Smooth muscle cell of the brain vasculature (primary cell): ENCODE results near the gene CTDSP2.
"Not testable (repeated sequence)": the region's sequence is repeated elsewhere in the genome, so short reads cannot be mapped to it uniquely, and the experiment has no call there.

Source experiments
- DNase-seq: peaks from one replicate; pipeline ENCODE4 v3.0.0-alpha.2; 2012; ENCODE audit warnings: low read depth, low spot score

The CTDSP2 gene

GRCh38 chr12:57835366-57836288, 10.9 kb downstream of the CTDSP2 start:
- DNase-seq = no peak

GRCh38 chr12:57834086-57834876, 12.2 kb downstream of the CTDSP2 start:
- no peak for DNase-seq

- no peak for DNase-seq
Measured at GRCh38 chr12:57833672-57834071, 12.9 kb downstream of the CTDSP2 start.

- DNase-seq = no peak
Measured at GRCh38 chr12:57832966-57833365, 13.6 kb downstream of the CTDSP2 start.

- no peak for DNase-seq
Measured at GRCh38 chr12:57830393-57830792, 16.1 kb downstream of the CTDSP2 start.

- no peak for DNase-seq
Measured at GRCh38 chr12:57829025-57829777, 17.3 kb downstream of the CTDSP2 start.

GRCh38 chr12:57826966-57827365, 19.6 kb downstream of the CTDSP2 start:
- DNase-seq = no peak

- DNase-seq = no peak
Measured at GRCh38 chr12:57826400-57826799, 20.1 kb downstream of the CTDSP2 start.

- no peak for DNase-seq
Measured at GRCh38 chr12:57825451-57825850, 21.1 kb downstream of the CTDSP2 start.

GRCh38 chr12:57823908-57824640, 22.5 kb downstream of the CTDSP2 start:
- DNase-seq = no peak

GRCh38 chr12:57823131-57823907, 23.2 kb downstream of the CTDSP2 start:
- DNase-seq = no peak

GRCh38 chr12:57822392-57823130, 24.0 kb downstream of the CTDSP2 start:
- DNase-seq = no peak

- DNase-seq = no peak
Measured at GRCh38 chr12:57821474-57822214, 24.9 kb downstream of the CTDSP2 start.

GRCh38 chr12:57821015-57821414, 25.5 kb downstream of the CTDSP2 start:
- not testable (repeated sequence) for DNase-seq

GRCh38 chr12:57820119-57820518, 26.4 kb downstream of the CTDSP2 start:
- not testable (repeated sequence) for DNase-seq

GRCh38 chr12:57817990-57818331, 28.6 kb downstream of the CTDSP2 start:
- not testable (repeated sequence) for DNase-seq

GRCh38 chr12:57817261-57817989, 29.1 kb downstream of the CTDSP2 start:
- DNase-seq = no peak

GRCh38 chr12:57816855-57817151, 29.7 kb downstream of the CTDSP2 start:
- DNase-seq = no peak
